K562 (cell line): ENCODE measurements around the gene NCOA3. TPM values are rescaled to one million over a fixed set of nuclear protein-coding genes. Genes with fewer than 3 reads are reported as not detected.

Experiments used
- ATF1 ChIP-seq, 2 experiments: fragments of 450-650 bp in 1 of 2; IDR thresholded peaks; 2 replicates each; pipeline ENCODE4 v1.6.1; 2016; ENCODE audit warnings: missing compliant biosample characterization in 1 of 2, missing genetic modification characterization in 1 of 2
- ATF7 ChIP-seq: fragments of 450-650 bp; IDR thresholded peaks from 2 replicates; pipeline ENCODE4 v1.7.1; 2014; ENCODE audit warnings: mild to moderate bottlenecking, moderate library complexity
- BCOR ChIP-seq: fragments of 450-650 bp; IDR thresholded peaks from 2 replicates; pipeline ENCODE4 v1.6.1; 2016
- DPF2 ChIP-seq: fragments of 450-650 bp; IDR thresholded peaks from 2 replicates; pipeline ENCODE4 v1.6.1; 2016
- EP300 ChIP-seq: IDR thresholded peaks from 2 replicates; pipeline ENCODE4 v1.6.1; 2012; ENCODE audit warnings: low read length, improper control_type of control experiment
- NFRKB ChIP-seq: fragments of 450-650 bp; IDR thresholded peaks from 2 replicates; pipeline ENCODE4 v1.6.1; 2016; ENCODE audit warnings: low read depth
- NR2C2 ChIP-seq, 2 experiments: fragments of 200-800 bp in 1 of 2; sonication (Bioruptor generic) in 1 of 2; sonication (generic) in 1 of 2; formaldehyde crosslinking in 1 of 2; IDR thresholded peaks; 2 replicates each; pipeline versions ENCODE4 v1.6.1 to v1.8.0; 2016 to 2022; ENCODE audit warnings: mild to moderate bottlenecking in 1 of 2, missing compliant biosample characterization in 1 of 2, missing genetic modification characterization in 1 of 2, missing genetic modification reagents in 1 of 2
- RCOR1 ChIP-seq, 2 experiments: IDR thresholded peaks; 2 replicates each; pipeline ENCODE4 v1.6.1; 2012; ENCODE audit warnings: low read depth in 2 of 2, low read length in 2 of 2, borderline replicate concordance in 1 of 2, improper control_type of control experiment in 1 of 2
- SMARCA4 ChIP-seq: fragments of 450-650 bp; IDR thresholded peaks from 2 replicates; pipeline ENCODE4 v1.6.1; 2016
- SRSF9 ChIP-seq: fragments of 200-400 bp; formaldehyde crosslinking; IDR thresholded peaks from 2 replicates; pipeline ENCODE4 v1.6.1; 2017; ENCODE audit warnings: low read depth, low read length, borderline replicate concordance
- THRAP3 ChIP-seq: fragments of 450-650 bp; IDR thresholded peaks from 2 replicates; pipeline ENCODE4 v1.6.1; 2016; ENCODE audit warnings: mild to moderate bottlenecking, inconsistent platforms, borderline replicate concordance
- ZBTB17 ChIP-seq: fragments of 450-650 bp; formaldehyde crosslinking; IDR thresholded peaks from 2 replicates; pipeline ENCODE4 v1.4.0; 2020; ENCODE audit warnings: mild to moderate bottlenecking
- ZNF592 ChIP-seq: fragments of 450-650 bp; IDR thresholded peaks from 2 replicates; pipeline ENCODE4 v1.6.1; 2017; ENCODE audit warnings: antibody characterized with exemption, mild to moderate bottlenecking
- polyA plus RNA-seq, 8 experiments: library from polyadenylated mRNA; depleted of rRNA in 4 of 8; stranded (reverse) in 5 of 8; unstranded in 3 of 8; fragments of >200 nt; fragmentation: Nextera tagmentation in 2 of 8; fragmentation: Illumina TruSeq in 1 of 8; extraction: Ambion mirVana in 2 of 8; extraction: Trizol in 1 of 8; gene quantifications; 2 replicates each; pipeline versions ENCODE4 v1.2.1 to v1.2.3, GENCODE V29; 2011 to 2014; ENCODE audit warnings: inconsistent platforms in 1 of 8, missing spikeins in 1 of 8
- total RNA-seq, 7 experiments: library from RNA; depleted of rRNA in 6 of 7; stranded (reverse); fragments of >200 nt in 6 of 7; fragmentation: Illumina TruSeq in 2 of 7; extraction: Trizol in 2 of 7; gene quantifications; 2 replicates each; pipeline versions ENCODE4 v1.2.1 to v1.2.3, GENCODE V29; 2011 to 2021; ENCODE audit warnings: low replicate concordance in 1 of 7
- TF ChIP-seq, protein P1 (sequence below): fragments of 450-650 bp; IDR thresholded peaks from 2 replicates; pipeline ENCODE4 v1.6.1; 2017; ENCODE audit warnings: mild to moderate bottlenecking, moderate library complexity
- TF ChIP-seq, protein P2 (sequence below): fragments of 450-650 bp; IDR thresholded peaks from 2 replicates; pipeline ENCODE4 v1.6.1; 2016; ENCODE audit warnings: mild to moderate bottlenecking

The NCOA3 gene
- total and polyA plus RNA-seq, 9 of the 15 experiments (the other 6 are each of a cell fraction or from before 2014, with no cell fraction given), result 3.2 to 24.3 (median 14.4) TPM

DNA sequence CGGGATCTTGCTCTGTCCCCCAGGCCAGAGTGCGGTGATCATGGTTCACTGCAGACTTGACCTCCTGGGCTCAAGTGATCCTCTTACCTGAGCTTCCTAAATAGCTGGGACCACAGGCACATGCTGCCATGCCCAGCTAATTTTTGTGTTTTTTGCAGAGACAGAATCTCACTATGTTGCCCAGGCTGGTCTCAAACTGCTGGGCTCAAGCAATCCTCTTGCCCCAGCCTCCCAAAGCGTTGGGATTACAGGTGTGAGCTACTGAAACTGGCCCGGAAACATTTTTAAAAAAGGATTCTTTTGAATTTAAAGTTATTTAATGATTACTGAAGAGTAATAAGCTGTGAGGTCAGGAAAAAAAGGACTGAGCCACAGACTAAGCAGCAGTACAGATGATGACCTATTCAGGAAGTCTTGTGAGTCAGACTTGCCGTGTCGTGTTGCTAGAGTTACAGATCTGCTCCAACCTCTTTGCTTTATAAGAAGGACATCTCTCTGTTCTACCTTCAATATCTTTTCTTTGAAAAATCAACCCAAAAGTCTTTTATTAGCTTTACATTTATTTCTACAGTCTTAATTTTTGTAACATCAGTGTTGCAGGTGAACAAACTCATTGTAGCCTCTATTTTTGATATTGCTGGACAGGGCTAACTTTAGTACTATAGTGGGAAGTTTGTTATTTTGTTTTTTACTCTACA, 108.7 kb downstream of the NCOA3 start (continued):
- TF ChIP-seq ZNF592, result peak; percentile 41; the same call in 1 of the 2 replicates
- TF ChIP-seq, protein P1, sequence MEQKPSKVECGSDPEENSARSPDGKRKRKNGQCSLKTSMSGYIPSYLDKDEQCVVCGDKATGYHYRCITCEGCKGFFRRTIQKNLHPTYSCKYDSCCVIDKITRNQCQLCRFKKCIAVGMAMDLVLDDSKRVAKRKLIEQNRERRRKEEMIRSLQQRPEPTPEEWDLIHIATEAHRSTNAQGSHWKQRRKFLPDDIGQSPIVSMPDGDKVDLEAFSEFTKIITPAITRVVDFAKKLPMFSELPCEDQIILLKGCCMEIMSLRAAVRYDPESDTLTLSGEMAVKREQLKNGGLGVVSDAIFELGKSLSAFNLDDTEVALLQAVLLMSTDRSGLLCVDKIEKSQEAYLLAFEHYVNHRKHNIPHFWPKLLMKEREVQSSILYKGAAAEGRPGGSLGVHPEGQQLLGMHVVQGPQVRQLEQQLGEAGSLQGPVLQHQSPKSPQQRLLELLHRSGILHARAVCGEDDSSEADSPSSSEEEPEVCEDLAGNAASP, result no peak
- no peak for TF ChIP-seq THRAP3
- no peak for TF ChIP-seq SRSF9
- TF ChIP-seq ZBTB17 (CRISPR knock-in tag), result 0 out of 2 replicates have a peak, but pooled peaks have one; percentile 54
- no peak for TF ChIP-seq ATF1 (CRISPR knock-in tag; IDR thresholded peaks at IDR 0.05)
- 0 out of 2 replicates have a peak, but pooled peaks have one; percentile 26 for TF ChIP-seq ATF1 (tag; IDR thresholded peaks at IDR 0.05)
- TF ChIP-seq EP300, result peak; percentile 23; the same call in 1 of the 2 replicates
- TF ChIP-seq NFRKB, result peak; percentile 51
- TF ChIP-seq, protein P2, sequence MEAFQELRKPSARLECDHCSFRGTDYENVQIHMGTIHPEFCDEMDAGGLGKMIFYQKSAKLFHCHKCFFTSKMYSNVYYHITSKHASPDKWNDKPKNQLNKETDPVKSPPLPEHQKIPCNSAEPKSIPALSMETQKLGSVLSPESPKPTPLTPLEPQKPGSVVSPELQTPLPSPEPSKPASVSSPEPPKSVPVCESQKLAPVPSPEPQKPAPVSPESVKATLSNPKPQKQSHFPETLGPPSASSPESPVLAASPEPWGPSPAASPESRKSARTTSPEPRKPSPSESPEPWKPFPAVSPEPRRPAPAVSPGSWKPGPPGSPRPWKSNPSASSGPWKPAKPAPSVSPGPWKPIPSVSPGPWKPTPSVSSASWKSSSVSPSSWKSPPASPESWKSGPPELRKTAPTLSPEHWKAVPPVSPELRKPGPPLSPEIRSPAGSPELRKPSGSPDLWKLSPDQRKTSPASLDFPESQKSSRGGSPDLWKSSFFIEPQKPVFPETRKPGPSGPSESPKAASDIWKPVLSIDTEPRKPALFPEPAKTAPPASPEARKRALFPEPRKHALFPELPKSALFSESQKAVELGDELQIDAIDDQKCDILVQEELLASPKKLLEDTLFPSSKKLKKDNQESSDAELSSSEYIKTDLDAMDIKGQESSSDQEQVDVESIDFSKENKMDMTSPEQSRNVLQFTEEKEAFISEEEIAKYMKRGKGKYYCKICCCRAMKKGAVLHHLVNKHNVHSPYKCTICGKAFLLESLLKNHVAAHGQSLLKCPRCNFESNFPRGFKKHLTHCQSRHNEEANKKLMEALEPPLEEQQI, result 0 out of 2 replicates have a peak, but pooled peaks have one; percentile 10
- no peak for TF ChIP-seq NR2C2 (CRISPR knock-in tag; IDR thresholded peaks at IDR 0.05)
- peak; percentile 58; the same call in 1 of the 2 replicates for TF ChIP-seq NR2C2 (tag; IDR thresholded peaks at IDR 0.05)
- 0 out of 2 replicates have a peak, but pooled peaks have one; percentile 71 for TF ChIP-seq SMARCA4
- TF ChIP-seq RCOR1 (IDR thresholded peaks at IDR 0.05; ENCODE audit: borderline replicate concordance in 1 of 2, low read depth in 2 of 2, low read length in 2 of 2), result 0 out of 4 replicates have a peak, but pooled peaks of 1 of the 2 experiments have one; percentile 19
- peak; percentile 59; the same call in 1 of the 2 replicates for TF ChIP-seq DPF2
- peak; percentile 33; the same call in 1 of the 2 replicates for TF ChIP-seq BCOR
- TF ChIP-seq ATF7, result peak; percentile 61; the same call in 1 of the 2 replicates
